Activated T-cell treated with anti-CD3 and anti-CD28 coated beads, Interleukin-2, amount 50 U/mL, for 48 hours (primary cell): Measurements from ENCODE around the gene CTAG1A.
"Not testable (repeated sequence)": the region's sequence is repeated elsewhere in the genome, so short reads cannot be mapped to it uniquely, and the experiment has no call there.

Experiments
- DNase-seq, 2 experiments: peaks; one replicate each; pipeline ENCODE4 v3.0.0-alpha.2; 2020

CTAG1A gene

GRCh38 chrX:154620767-154621414, 36.0 kb downstream of the CTAG1A start:
- not testable (repeated sequence) for DNase-seq

GRCh38 chrX:154628960-154629359, 44.0 kb downstream of the CTAG1A start:
- DNase-seq: not testable (repeated sequence)

GRCh38 chrX:154630949-154631348, 46.0 kb downstream of the CTAG1A start:
- DNase-seq: not testable (repeated sequence)

GRCh38 chrX:154633661-154634060, 48.7 kb downstream of the CTAG1A start:
- not testable (repeated sequence) for DNase-seq
